ENCODE measurements around the gene NT5DC4.

- TF ChIP-seq CTCF (IDR thresholded peaks at IDR 0.05; ENCODE audit: low read length) (no peak), EZH2 (IDR thresholded peaks at IDR 0.05; ENCODE audit: borderline replicate concordance, low read length) (no peak)
Measured at GRCh38 chr2:112768432-112768831, 47.6 kb downstream of the NT5DC4 start.

Measured in OCI-LY1 (cell line).